Activated T-cell treated with anti-CD3 and anti-CD28 coated beads, Interleukin-2, amount 50 U/mL, for 24 hours (primary cell): ENCODE measurements around the gene SEPTIN5.
"Not testable (repeated sequence)": the region's sequence is repeated elsewhere in the genome, so short reads cannot be mapped to it uniquely, and the experiment has no call there.

Source experiments
- DNase-seq: peaks from one replicate; pipeline ENCODE4 v3.0.0-alpha.2; 2020
- H3K27ac Mint-ChIP-seq: 2 replicates; pipeline ENCODE4 v1.8.0; 2020; ENCODE audit warnings: mild to moderate bottlenecking, mixed read lengths
- H3K27me3 Mint-ChIP-seq: 2 replicates; pipeline ENCODE4 v1.8.0; 2020; ENCODE audit warnings: mixed read lengths
- H3K36me3 Mint-ChIP-seq: 2 replicates; pipeline ENCODE4 v1.8.0; 2020; ENCODE audit warnings: low read depth, mixed read lengths
- H3K4me1 Mint-ChIP-seq: 2 replicates; pipeline ENCODE4 v1.8.0; 2020; ENCODE audit warnings: low read depth, mixed read lengths
- H3K4me3 Mint-ChIP-seq: 2 replicates; pipeline ENCODE4 v1.8.0; 2020; ENCODE audit warnings: mild to moderate bottlenecking, moderate library complexity, mixed read lengths
- H3K9me3 Mint-ChIP-seq: 2 replicates; pipeline ENCODE4 v1.8.0; 2020; ENCODE audit warnings: mixed read lengths

The SEPTIN5 gene

DNA sequence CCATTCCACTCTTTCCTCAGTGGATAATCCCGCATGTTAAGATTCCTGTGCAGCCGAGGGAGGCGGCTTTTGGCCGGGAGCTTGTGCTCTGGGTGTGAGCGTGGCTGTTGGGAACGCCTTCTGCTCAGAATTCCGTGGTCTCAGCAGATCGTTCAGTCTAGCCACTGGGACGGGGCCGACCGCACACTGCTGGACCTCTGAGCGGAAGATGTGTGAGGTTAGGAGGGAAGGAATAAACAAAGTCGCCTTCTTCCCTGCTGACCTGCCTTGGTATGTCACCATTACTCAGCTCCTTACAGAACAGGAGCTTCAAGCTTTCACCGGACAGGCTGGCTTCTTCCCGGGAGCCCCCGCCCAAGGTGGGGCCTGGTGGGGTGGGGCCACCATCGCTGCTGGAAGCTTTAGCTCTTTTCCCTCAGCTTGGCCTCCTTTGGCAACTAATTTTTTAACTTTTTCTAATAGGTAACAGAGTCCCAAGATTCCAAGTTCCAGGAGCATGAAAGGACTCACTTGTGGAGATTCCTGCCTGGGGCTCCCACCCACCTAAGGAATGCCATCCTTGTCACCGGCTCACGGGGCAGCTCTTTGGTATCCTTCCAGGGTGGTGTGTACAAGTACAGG, 22.5 kb upstream of the SEPTIN5 start:
- Mint-ChIP-seq H3K27ac (no peak overlapping the region), H3K4me1 (no peaks in the 10 kb centered on the region), H3K27me3 (peaks cover 16% of the 10 kb centered on the region), H3K9me3 (no peaks in the 10 kb centered on the region), H3K36me3 (no peaks in the 10 kb centered on the region), H3K4me3 (no peak overlapping the region)
- DNase-seq, result no peak

DNA sequence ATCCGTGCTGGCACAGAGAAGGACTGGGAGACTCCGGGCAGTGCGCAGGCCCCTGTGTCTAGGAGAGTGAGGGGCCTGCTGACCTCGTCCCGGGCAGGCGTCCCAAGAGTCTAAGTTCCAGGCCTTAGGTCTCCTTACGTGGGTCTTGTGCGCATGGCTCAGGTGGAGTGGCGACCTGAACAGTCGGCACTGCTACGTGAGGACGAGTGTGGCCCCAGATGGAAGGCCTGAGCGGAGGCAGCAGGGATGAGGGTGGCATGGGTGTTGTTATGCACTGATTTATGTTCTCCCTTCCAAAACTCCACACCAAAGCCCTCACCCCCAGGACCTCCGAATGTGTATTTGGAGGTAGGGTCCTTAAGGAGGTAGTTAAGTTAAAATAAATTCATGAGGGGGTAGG, 20.7 kb upstream of the SEPTIN5 start:
- no peaks in the 10 kb centered on the region for H3K36me3 Mint-ChIP-seq
- H3K9me3 Mint-ChIP-seq, result no peaks in the 10 kb centered on the region
- H3K4me1 Mint-ChIP-seq, result no peaks in the 10 kb centered on the region
- DNase-seq, result no peak
- peaks cover 16% of the 10 kb centered on the region for H3K27me3 Mint-ChIP-seq
- no peak overlapping the region for H3K27ac Mint-ChIP-seq
- H3K4me3 Mint-ChIP-seq, result no peak overlapping the region

GRCh38 chr22:19693981-19694670, 20.2 kb upstream of the SEPTIN5 start:
- Mint-ChIP-seq H3K9me3 (no peaks in the 10 kb centered on the region), H3K36me3 (no peaks in the 10 kb centered on the region), H3K4me3 (no peak overlapping the region), H3K27me3 (peaks cover 16% of the 10 kb centered on the region), H3K27ac (no peak overlapping the region), H3K4me1 (no peaks in the 10 kb centered on the region)
- no peak for DNase-seq

DNA sequence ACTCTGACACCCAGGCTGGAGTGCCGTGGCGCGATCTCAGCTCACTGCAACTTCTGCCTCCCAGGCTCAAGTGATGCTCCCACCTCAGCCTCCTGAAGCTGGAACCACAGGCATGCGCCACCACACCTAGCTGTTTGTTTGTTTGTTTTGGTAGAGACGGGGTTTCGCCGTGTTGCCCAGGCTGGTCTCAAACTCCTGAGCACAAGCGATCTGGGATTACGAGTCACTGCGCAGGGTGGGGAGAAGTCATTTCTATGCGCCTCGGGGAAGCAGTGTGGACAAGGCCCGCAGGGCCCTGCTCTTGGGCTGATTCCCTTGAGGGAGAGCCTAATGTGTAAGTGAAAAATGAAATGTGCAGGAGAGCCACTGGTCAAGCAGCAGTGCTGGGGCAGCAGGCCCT, 19.6 kb upstream of the SEPTIN5 start:
- Mint-ChIP-seq H3K4me3 (no peak overlapping the region), H3K36me3 (no peaks in the 10 kb centered on the region), H3K27me3 (peaks cover 16% of the 10 kb centered on the region), H3K27ac (no peak overlapping the region), H3K9me3 (no peaks in the 10 kb centered on the region), H3K4me1 (no peaks in the 10 kb centered on the region)
- DNase-seq, result no peak

- Mint-ChIP-seq H3K9me3 (no peaks in the 10 kb centered on the region), H3K4me1 (no peaks in the 10 kb centered on the region), H3K4me3 (no peak overlapping the region), H3K27ac (no peak overlapping the region), H3K27me3 (peaks cover 10% of the 10 kb centered on the region), H3K36me3 (no peaks in the 10 kb centered on the region)
- no peak for DNase-seq
Observed at GRCh38 chr22:19696504-19697276, 17.6 kb upstream of the SEPTIN5 start.

- not testable (repeated sequence) for DNase-seq, H3K9me3 Mint-ChIP-seq, H3K4me3 Mint-ChIP-seq, H3K27ac Mint-ChIP-seq, H3K36me3 Mint-ChIP-seq, H3K4me1 Mint-ChIP-seq
- peaks cover 10% of the 10 kb centered on the region for H3K27me3 Mint-ChIP-seq
Observed at GRCh38 chr22:19697871-19698270, 16.4 kb upstream of the SEPTIN5 start.

DNA sequence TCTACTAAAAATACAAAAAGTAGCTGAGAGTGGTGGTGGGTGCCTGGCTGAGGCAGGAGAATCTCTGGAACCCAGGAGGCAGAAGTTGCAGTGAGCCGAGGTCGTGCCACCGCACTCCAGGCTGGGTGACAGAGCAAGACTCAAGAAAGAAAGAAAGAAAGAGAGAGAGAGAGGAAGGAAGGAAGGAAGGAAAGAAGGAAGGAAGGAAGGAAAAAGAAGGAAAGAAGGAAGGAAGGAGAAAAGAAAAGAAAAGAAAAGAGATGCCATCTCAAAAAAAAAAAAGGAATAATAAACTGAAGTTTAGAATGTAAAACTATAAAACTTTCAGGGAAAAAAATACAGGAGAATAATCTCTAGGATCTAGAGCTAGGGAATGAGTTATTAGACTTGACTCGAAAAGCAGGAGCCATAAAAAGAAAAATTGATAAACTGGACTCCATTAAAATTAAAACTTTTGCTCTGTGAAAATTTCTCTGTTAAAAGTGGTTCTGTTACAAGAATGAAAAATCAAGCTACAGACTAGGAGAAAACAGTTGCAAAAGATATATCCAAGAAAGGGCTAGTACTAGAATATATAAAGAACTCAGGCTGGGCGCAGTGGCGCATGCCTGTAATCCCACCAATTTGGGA, 13.4 kb upstream of the SEPTIN5 start:
- Mint-ChIP-seq H3K27me3 (peaks cover 5% of the 10 kb centered on the region), H3K27ac (no peak overlapping the region), H3K4me1 (no peaks in the 10 kb centered on the region), H3K36me3 (no peaks in the 10 kb centered on the region), H3K9me3 (no peaks in the 10 kb centered on the region), H3K4me3 (no peak overlapping the region)
- no peak for DNase-seq

DNA sequence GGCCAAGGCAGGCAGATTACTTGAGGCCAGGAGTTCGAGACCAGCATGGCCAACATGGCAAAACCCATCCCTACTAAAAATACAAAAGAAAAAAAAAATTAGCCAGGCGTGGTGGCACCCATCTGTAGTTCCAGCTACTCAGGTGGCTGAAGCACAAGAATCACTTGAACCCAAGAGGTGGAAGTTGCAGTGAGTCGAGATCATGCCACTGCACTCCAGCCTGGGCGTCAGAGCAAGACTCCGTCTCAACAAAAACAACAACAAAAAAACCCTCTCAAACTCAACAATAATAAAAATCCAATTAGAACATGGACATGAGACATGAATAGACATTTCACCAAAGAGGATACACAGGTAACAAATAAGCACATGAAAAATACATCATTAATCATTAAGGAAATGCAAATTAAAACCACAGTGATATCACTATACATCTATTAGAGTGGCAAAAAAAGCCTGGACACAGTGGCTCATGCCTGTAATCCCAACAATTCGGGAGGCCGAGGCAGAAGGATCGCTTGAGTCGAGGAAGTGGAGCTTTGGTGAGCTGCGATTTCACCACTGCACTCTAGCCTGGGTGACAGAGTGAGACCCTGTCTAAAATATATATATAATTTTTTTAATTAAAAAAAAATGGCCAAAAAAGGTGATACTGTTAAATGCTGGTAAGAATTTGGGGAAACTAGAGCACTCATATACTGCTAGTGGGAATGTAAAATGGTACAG, 12.7 kb upstream of the SEPTIN5 start:
- H3K4me3 Mint-ChIP-seq, result no peak overlapping the region
- H3K27me3 Mint-ChIP-seq, result peaks cover under 1% of the 10 kb centered on the region
- H3K36me3 Mint-ChIP-seq, result no peaks in the 10 kb centered on the region
- no peak overlapping the region for H3K27ac Mint-ChIP-seq
- H3K9me3 Mint-ChIP-seq, result no peaks in the 10 kb centered on the region
- no peaks in the 10 kb centered on the region for H3K4me1 Mint-ChIP-seq
- DNase-seq, result no peak

- no peaks in the 10 kb centered on the region for H3K27me3 Mint-ChIP-seq
- H3K27ac Mint-ChIP-seq, result no peak overlapping the region
- no peaks in the 10 kb centered on the region for H3K36me3 Mint-ChIP-seq
- no peaks in the 10 kb centered on the region for H3K9me3 Mint-ChIP-seq
- no peak for DNase-seq
- no peaks in the 10 kb centered on the region for H3K4me1 Mint-ChIP-seq
- H3K4me3 Mint-ChIP-seq, result no peak overlapping the region
Observed at GRCh38 chr22:19703869-19704268, 10.4 kb upstream of the SEPTIN5 start.

DNA sequence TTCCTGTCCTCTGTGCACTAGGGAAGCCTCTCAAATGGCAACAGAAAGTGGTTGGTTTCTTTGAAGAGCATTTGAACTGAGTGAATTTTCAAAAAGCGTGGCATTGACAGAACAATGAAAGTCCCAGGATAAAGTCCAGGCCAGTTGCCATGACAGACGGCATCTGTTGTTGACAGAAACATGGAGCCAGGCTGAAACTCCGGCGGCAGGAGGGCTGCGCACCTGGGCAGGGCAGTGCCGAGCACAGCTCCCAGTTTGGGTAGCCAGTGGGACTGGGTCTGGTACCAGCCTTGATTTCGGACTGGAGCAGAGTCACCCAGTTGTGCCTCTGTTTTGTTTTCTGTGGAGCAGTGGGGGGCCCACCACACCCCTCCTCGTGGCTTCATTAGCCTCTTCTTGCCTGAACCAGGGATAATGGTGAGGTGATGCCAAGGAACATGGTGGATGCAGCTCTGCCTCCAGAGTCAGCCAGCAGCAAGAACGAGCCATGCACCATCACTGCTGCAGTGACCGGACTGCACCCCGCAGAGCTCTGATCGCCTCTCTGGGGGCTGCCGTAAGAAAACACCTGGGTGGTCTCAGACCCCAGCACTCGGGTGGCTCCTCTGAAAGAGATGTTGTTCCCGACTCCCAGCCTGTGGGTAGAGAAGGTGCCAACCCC, 9.8 kb upstream of the SEPTIN5 start:
- no peaks in the 10 kb centered on the region for H3K4me1 Mint-ChIP-seq
- H3K9me3 Mint-ChIP-seq, result no peaks in the 10 kb centered on the region
- H3K27me3 Mint-ChIP-seq, result no peaks in the 10 kb centered on the region
- H3K4me3 Mint-ChIP-seq, result no peak overlapping the region
- H3K36me3 Mint-ChIP-seq, result no peaks in the 10 kb centered on the region
- no peak for DNase-seq
- H3K27ac Mint-ChIP-seq, result no peak overlapping the region

DNA sequence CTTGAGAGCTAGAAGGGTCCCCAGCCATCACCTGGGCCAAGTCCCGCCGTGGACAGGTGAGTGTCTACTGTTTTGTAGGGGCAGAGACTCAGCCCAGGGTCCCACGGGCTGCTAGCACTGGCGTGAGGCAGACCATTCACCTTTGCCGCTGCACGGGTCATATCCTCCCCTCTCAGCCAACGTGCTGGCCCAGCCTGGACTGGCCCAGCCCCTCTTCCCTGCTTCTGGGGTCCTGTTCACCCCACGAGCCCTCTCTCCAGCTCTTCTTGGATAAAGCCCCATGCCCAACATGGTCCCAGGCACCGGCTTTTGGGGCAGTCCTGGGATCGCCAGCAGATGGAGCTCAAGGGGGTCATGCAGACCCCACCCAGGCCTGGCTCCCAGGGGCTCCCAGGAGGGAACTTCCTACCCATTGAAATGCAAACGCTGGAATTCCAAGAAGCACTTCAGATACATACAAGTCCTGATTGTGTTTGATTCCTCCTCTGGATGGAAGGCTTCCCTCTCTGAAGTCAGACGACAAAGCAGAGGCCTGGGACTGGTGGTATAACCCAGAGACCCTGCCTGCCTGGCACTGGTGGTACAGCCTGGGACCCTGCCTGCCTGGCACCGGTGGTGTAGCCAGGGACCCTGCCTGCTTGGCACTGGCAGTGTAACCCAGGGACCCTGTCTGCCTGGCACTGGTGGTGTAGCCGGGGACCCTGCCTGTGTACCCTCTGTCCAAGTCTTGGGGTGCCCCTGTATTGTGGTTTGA, 8.9 kb upstream of the SEPTIN5 start:
- no peak for DNase-seq
- no peaks in the 10 kb centered on the region for H3K4me1 Mint-ChIP-seq
- no peaks in the 10 kb centered on the region for H3K36me3 Mint-ChIP-seq
- no peaks in the 10 kb centered on the region for H3K9me3 Mint-ChIP-seq
- no peak overlapping the region for H3K4me3 Mint-ChIP-seq
- no peaks in the 10 kb centered on the region for H3K27me3 Mint-ChIP-seq
- no peak overlapping the region for H3K27ac Mint-ChIP-seq

DNA sequence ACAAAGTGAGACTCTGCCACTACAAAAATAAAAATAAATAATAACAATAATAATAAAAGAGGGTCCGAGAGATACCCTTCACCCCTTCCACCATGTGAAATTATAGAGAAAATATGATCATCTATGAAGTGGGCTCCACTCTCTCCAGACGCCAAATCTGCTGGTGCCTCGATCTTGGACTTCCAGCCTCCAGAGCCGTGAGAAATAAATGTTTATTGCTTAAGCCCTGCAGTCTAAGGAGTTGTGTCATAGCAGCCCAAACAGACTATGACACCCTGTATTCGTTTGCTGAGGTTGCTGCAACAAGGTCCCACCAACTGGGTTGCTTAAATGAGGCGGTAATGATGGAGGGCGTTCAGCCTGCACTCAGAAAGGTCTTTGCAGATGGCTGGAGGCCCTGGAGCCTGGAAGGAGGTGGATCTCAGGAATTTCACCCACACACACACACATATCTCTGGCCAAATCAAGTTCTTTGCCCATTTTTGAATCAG, 7.6 kb upstream of the SEPTIN5 start:
- H3K36me3 Mint-ChIP-seq, result no peaks in the 10 kb centered on the region
- no peaks in the 10 kb centered on the region for H3K4me1 Mint-ChIP-seq
- DNase-seq, result no peak
- no peak overlapping the region for H3K4me3 Mint-ChIP-seq
- no peaks in the 10 kb centered on the region for H3K9me3 Mint-ChIP-seq
- no peaks in the 10 kb centered on the region for H3K27me3 Mint-ChIP-seq
- no peak overlapping the region for H3K27ac Mint-ChIP-seq
